SH-SY5Y (cell line): ENCODE data around the gene UBR1.

Source experiments
- GATA2 ChIP-seq: IDR thresholded peaks from 2 replicates; pipeline ENCODE4 v1.6.1; 2011; ENCODE audit warnings: mild to moderate bottlenecking, low read depth, low read length
- GATA3 ChIP-seq: IDR thresholded peaks from 2 replicates; pipeline ENCODE4 v1.6.1; 2011; ENCODE audit warnings: low read depth, mild to moderate bottlenecking, low read length, moderate library complexity

DNA sequence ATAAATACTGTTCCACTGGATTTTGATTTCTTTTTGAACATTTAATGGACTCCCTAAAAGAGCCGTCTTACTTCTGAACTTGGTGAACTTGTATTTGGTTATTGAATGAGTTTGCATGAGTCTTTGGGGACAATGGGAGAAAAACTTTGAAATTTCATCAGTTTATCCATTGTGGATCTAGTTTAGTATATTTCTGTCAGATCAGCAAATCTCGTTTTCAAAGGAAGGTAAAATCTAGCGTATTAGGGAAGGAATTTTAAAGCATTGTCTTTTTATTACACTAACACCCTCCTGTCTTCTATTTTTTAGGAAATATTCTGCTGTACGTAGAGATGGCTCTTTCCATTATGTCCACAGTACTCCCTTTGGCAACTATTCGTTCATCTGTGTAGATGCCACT lies 40.3 kb upstream of the UBR1 start:
- TF ChIP-seq GATA3 = no peak
- no peak for TF ChIP-seq GATA2
